ENCODE measurements around the gene SHB.

- TF ChIP-seq CTCF (IDR thresholded peaks at IDR 0.05): no peak
- TF ChIP-seq POLR2A (IDR thresholded peaks at IDR 0.05): no peak
These were observed 6.3 kb downstream of the SHB start for GRCh38 chr9:38062498-38063362.

Data from body of pancreas (tissue), 4 donors.